Small intestine (tissue), 7 donors: ENCODE results near the gene PRKCA. TPM values are rescaled to one million over a fixed set of nuclear protein-coding genes. Genes with fewer than 3 reads are reported as not detected.

Experiments used
- DNase-seq, 2 donors: peaks; one replicate each; pipeline versions ENCODE4 v3.0.0 to v3.0.0-alpha.2; 2013
- FAIRE-seq: peaks from 2 replicates; lab custom pipeline; 2012; peaks lifted over from hg19 to GRCh38; lab: Jason Lieb, UNC
- H3K27ac ChIP-seq, 3 donors: one replicate each; pipeline ENCODE4 v1.5.1; 2013; ENCODE audit warnings: low read length in 2 of 3, mild to moderate bottlenecking in 2 of 3, control low read depth in 1 of 3, inconsistent platforms in 1 of 3, low read depth in 1 of 3, moderate library complexity in 1 of 3
- H3K27me3 ChIP-seq, 3 donors: one replicate each; pipeline ENCODE4 v1.6.1; 2013; ENCODE audit warnings: low read length in 3 of 3, inconsistent platforms in 1 of 3; ENCODE audit not compliant: control insufficient read depth in 3 of 3, insufficient read depth in 3 of 3
- H3K36me3 ChIP-seq, 3 donors: one replicate each; pipeline ENCODE4 v1.6.1; 2013; ENCODE audit warnings: low read length in 3 of 3, inconsistent platforms in 1 of 3, low read depth in 1 of 3, mild to moderate bottlenecking in 1 of 3, moderate library complexity in 1 of 3; ENCODE audit not compliant: control insufficient read depth in 3 of 3, insufficient read depth in 2 of 3
- H3K4me1 ChIP-seq, 3 donors: one replicate each; pipeline ENCODE4 v1.6.1; 2013; ENCODE audit warnings: low read length in 2 of 3, inconsistent platforms in 1 of 3, low read depth in 1 of 3, mild to moderate bottlenecking in 1 of 3, moderate library complexity in 1 of 3; ENCODE audit not compliant: control insufficient read depth in 3 of 3, insufficient read depth in 2 of 3
- H3K4me3 ChIP-seq, 3 donors: one replicate each; pipeline ENCODE4 v1.5.1; 2013; ENCODE audit warnings: low read length in 3 of 3, control low read depth in 1 of 3, inconsistent platforms in 1 of 3, low read depth in 1 of 3, mild to moderate bottlenecking in 1 of 3, moderate library complexity in 1 of 3
- H3K9me3 ChIP-seq, 2 donors: one replicate each; pipeline ENCODE4 v1.6.1; 2013; ENCODE audit warnings: low read depth in 1 of 2, low read length in 1 of 2; ENCODE audit not compliant: control insufficient read depth in 2 of 2, insufficient read depth in 1 of 2
- WGBS, 3 donors: extraction: QIAGEN DNeasy Blood & Tissue Kit; methylation state at CpG; one replicate each; pipeline ENCODE4 v1.1.7; 2013; 5-methylcytosine and 5-hydroxymethylcytosine counted together
- polyA plus RNA-seq, 4 donors: library from polyadenylated mRNA; stranded (reverse) in 3 of 4; unstranded in 1 of 4; fragments of 200-250 nt in 3 of 4; fragments of 120-200 nt in 1 of 4; gene quantifications; one replicate each; pipeline versions ENCODE4 v1.2.1 to v1.2.3, GENCODE V29; 2013
- donor health status: healthy with polysubstance abuse.
- donor health status: control.
- donor health status: control.
- donor health status: Bipolar disorder and iron deficiency.
- donor health status: healthy.

Gene PRKCA
- polyA plus RNA-seq, 4 donors: 11.3 to 26.6 (median 22.9) TPM

- Histone ChIP-seq H3K36me3 (peaks cover 0 to 22% (median 4%) of the 10 kb centered on the region in 3 donors), H3K4me1 (no peaks in the 10 kb centered on the region), H3K9me3 (no peaks in the 10 kb centered on the region), H3K27me3 (no peaks in the 10 kb centered on the region), H3K4me3 (no peak overlapping the region), H3K27ac (no peak overlapping the region)
- no peak for FAIRE-seq
- 87 to 96% (median 88%) methylated on average over 7 of the region's 7 CpGs for WGBS, 3 donors
- no peak for DNase-seq
These were observed 352.4 kb downstream of the PRKCA start for GRCh38 chr17:66654764-66655163.

GRCh38 chr17:66655461-66655860, 353.0 kb downstream of the PRKCA start:
- no peak for DNase-seq
- FAIRE-seq: no peak
- no peaks in the 10 kb centered on the region for H3K27me3 ChIP-seq
- peaks cover 0 to 22% (median 4%) of the 10 kb centered on the region in 3 donors for H3K36me3 ChIP-seq
- 60 to 86% (median 78%) methylated on average over 2 of the region's 2 CpGs for WGBS, 3 donors
- no peak overlapping the region for H3K27ac ChIP-seq
- no peaks in the 10 kb centered on the region for H3K9me3 ChIP-seq
- no peaks in the 10 kb centered on the region for H3K4me1 ChIP-seq
- H3K4me3 ChIP-seq: no peak overlapping the region

- no peaks in the 10 kb centered on the region for H3K4me1 ChIP-seq
- no peaks in the 10 kb centered on the region for H3K27me3 ChIP-seq
- WGBS, 3 donors: 71 to 75% (median 74%) methylated on average over 4 of the region's 4 CpGs
- FAIRE-seq: no peak
- DNase-seq: no peak
- H3K27ac ChIP-seq: no peak overlapping the region
- no peak overlapping the region for H3K4me3 ChIP-seq
- H3K9me3 ChIP-seq: no peaks in the 10 kb centered on the region
- H3K36me3 ChIP-seq: peaks cover 0 to 21% (median 4%) of the 10 kb centered on the region in 3 donors
These were observed 353.4 kb downstream of the PRKCA start for GRCh38 chr17:66655861-66656260.

DNA sequence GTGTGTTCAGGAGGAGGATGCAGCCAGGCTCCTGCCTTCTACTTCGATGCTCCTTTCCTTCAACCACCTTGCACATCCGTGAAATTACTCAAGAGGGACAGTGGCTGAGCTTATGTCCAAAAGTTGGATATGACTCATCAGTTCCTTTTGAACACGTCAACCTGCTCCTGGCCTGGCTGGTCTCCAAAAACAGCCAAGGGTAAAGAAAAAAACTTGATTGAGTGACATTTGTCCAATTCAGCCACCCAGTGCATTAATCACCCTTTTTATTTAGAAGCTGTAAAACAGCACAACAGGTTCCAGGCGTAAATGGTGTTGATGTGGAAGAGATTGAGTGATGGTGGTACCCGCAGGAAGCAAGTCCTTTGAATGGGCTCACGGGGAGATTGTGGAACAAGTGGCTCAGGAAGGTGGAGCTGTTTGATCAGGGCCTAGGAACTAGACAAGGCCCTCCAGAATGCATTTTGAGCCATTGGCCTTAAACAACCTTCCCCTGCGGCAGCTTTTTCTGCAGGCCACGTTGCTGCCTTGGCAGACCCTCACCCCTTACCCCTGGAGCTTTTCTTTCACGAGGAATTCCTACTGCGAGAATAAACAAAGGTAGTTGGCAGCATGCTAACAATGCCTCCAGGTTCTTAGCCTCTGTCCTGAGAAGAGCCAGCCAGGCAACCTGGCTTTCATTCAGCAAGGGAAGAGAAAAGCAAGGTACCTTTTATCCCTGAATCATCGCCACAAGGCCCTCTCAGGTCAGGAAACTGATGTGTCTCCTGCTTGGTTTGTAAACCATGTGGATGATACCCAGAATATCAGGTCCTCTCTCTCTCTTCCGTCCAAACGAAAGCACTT, 359.2 kb downstream of the PRKCA start:
- FAIRE-seq: no peak
- Histone ChIP-seq H3K9me3 (no peaks in the 10 kb centered on the region), H3K4me3 (no peak overlapping the region), H3K27me3 (no peaks in the 10 kb centered on the region), H3K4me1 (no peaks in the 10 kb centered on the region), H3K27ac (no peak overlapping the region), H3K36me3 (peaks cover 0 to 14% (median 0%) of the 10 kb centered on the region in 3 donors)
- 66 to 75% (median 74%) methylated on average over 13 of the region's 13 CpGs for WGBS, 3 donors
- DNase-seq: no peak

DNA sequence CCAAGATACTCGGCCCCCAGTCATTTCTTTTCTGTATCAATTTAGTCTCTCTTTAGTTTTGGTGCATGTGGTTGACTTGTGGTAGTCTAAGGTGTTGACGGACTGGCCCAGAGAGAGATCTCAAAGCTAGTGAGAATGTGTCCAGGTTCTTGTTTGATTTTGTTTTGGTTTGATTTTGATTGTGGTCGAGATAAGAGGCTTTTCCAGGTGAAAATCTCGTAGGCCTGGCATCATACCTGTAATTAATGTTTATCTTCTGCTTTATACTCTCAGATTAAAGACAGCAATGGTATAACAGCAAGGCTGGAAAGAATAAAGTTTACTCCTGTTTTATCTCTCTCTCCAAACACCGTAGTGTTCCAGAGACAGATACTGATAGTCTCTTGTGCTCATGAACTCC, 360.1 kb downstream of the PRKCA start:
- no peaks in the 10 kb centered on the region for H3K4me1 ChIP-seq
- DNase-seq: no peak
- H3K27me3 ChIP-seq: no peaks in the 10 kb centered on the region
- H3K27ac ChIP-seq: no peak overlapping the region
- no peaks in the 10 kb centered on the region for H3K9me3 ChIP-seq
- H3K36me3 ChIP-seq: peaks cover 0 to 14% (median 0%) of the 10 kb centered on the region in 3 donors
- FAIRE-seq: no peak
- 42 to 75% (median 51%) methylated on average over 5 of the region's 5 CpGs for WGBS, 3 donors
- H3K4me3 ChIP-seq: no peak overlapping the region

DNA sequence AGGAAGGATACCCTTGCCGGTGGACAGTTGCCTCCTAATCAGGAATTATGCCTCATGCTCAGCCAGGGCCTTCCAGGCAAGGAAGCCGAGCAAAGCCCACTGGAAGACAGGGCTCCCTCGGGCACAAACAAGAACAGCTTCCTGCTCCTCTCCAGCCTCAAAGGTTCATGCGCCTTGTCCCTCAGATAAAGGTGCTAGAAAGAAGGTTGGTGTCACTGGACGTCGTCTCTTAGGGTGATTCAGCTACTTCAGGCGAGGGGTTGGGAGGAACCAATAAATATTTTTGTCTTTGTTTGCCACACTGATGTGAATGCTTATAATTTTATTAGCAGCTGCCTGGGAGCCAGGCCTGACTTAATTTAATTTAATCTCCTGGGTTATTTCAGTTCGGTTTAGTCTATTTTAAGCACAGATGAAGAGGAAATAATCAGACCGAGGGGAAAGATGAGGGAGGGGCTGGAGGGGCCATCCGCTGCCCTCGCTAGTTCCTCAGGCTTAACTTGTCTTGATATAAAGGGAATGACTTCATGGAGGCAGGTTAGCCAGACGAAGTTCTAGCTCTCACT, 360.7 kb downstream of the PRKCA start:
- H3K27ac ChIP-seq: no peak overlapping the region
- H3K4me1 ChIP-seq: no peaks in the 10 kb centered on the region
- FAIRE-seq: no peak
- no peak overlapping the region for H3K4me3 ChIP-seq
- H3K27me3 ChIP-seq: no peaks in the 10 kb centered on the region
- 72 to 88% (median 83%) methylated on average over 12 of the region's 12 CpGs for WGBS, 3 donors
- H3K36me3 ChIP-seq: peaks cover 0 to 14% (median 0%) of the 10 kb centered on the region in 3 donors
- no peak for DNase-seq
- no peaks in the 10 kb centered on the region for H3K9me3 ChIP-seq

DNA sequence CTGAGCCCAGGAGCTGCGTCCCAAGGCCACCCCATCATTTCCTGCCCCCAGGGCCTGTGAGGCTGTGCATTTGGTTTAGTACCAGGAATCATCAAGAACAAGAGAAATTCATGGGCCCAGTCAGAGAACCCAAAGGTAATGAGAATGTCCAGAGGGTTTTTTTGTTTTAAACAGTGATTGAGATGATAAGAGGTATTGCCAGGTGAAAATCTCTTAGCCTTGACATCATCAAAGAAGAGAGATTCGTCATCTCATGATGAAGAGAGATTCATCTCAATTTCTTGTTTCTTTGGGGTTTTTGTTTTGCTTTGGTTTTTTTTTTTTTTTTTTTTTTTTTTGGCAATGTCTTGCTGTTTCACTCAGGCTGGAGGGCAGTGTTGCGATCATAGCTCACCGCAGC, 361.9 kb downstream of the PRKCA start:
- H3K4me1 ChIP-seq: no peaks in the 10 kb centered on the region
- FAIRE-seq (no peak), DNase-seq (no peak)
- H3K9me3 ChIP-seq: no peaks in the 10 kb centered on the region
- H3K4me3 ChIP-seq: no peak overlapping the region
- no peak overlapping the region for H3K27ac ChIP-seq
- WGBS, 3 donors: 96 to 99% (median 99%) methylated on average over 4 of the region's 4 CpGs
- H3K36me3 ChIP-seq: peaks cover 0 to 10% (median 0%) of the 10 kb centered on the region in 3 donors
- H3K27me3 ChIP-seq: no peaks in the 10 kb centered on the region

- FAIRE-seq (no peak), DNase-seq (no peak)
- 95 to 96% (median 96%) methylated on average over 4 of the region's 4 CpGs for WGBS, 3 donors
- Histone ChIP-seq H3K9me3 (no peaks in the 10 kb centered on the region), H3K36me3 (peaks cover 0 to 10% (median 0%) of the 10 kb centered on the region in 3 donors), H3K4me3 (no peak overlapping the region), H3K4me1 (no peaks in the 10 kb centered on the region), H3K27ac (no peak overlapping the region), H3K27me3 (no peaks in the 10 kb centered on the region)
These were observed 362.8 kb downstream of the PRKCA start for GRCh38 chr17:66665194-66665593.
